Camera-type eye (tissue), 1 donor: Measurements from ENCODE around the gene IFNA17. TPM values are rescaled to one million over a fixed set of nuclear protein-coding genes. Genes with fewer than 3 reads are reported as not detected.

Experiments used
- total RNA-seq: library from RNA; depleted of rRNA; stranded (reverse); fragments of >200 nt; gene quantifications from one replicate; pipeline ENCODE4 v1.2.3, GENCODE V29; 2014

Gene IFNA17
- total RNA-seq, result not detected

DNA sequence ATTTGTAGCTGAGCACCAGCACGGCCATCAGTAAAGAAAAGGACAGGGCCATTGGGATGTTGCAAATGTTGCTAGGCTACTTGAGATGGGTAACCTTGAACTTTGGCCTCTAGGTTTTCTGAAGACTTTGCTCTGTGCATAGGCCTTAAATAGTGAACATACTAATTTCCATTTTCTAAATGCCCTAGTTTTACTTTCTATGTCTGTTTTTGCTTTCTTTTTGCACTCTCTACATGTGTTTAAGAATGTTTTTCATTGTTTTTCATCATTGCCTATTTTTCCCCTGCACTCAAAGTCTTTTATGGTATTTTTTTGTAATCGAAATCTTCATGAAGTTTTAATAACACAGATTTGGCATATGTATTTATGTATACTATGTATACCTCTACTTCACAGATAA, at the start of gene IFNA17:
IFNA17 (minus strand) TSS at position 101 of the 400 bp plus-strand sequence; CDS start at position 52, 49 bp downstream.

DNA sequence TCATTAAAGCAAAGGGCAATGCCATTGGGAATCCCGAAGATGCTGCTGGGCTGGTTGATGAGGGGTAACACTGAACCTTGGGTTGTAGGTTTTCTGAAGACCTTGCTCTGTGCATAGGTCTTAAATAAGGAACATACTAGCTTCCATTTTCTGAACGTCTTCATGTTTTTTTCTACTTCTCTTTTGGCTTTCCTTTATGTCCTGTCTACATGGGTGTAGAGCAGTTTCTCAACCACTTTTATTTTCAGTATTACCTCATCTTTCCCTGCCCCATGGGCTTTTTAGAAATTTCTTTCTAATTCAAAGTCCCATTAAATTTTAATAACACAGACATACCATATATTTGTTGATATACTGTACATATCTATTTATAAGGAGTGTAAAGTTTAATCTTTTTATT, 11.9 kb upstream of the IFNA17 start, which contains the start of gene IFNA14:
IFNA14 (minus strand) TSS at position 95 of the 400 bp plus-strand sequence; CDS start at position 25, 70 bp downstream.

DNA sequence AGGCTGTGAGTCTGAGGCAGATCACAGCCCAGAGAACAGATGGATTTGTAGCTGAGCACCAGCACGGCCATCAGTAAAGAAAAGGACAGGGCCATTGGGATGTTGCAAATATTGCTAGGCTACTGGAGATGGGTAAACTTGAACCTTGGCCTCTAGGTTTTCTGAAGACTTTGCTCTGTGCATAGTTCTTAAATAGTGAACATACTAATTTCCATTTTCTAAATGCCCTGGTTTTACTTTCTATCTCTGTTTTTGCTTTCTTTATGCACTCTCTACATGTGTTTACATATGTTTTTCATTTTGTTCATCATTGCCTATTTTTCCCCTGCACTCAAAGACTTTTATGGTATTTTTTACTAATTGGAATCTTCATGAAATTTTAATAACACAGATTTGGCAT, 10.8 kb downstream of the IFNA17 start, which contains the start of gene IFNA16:
IFNA16 (minus strand) TSS at position 101 of the 400 bp plus-strand sequence; CDS start at position 95, 6 bp downstream.

DNA sequence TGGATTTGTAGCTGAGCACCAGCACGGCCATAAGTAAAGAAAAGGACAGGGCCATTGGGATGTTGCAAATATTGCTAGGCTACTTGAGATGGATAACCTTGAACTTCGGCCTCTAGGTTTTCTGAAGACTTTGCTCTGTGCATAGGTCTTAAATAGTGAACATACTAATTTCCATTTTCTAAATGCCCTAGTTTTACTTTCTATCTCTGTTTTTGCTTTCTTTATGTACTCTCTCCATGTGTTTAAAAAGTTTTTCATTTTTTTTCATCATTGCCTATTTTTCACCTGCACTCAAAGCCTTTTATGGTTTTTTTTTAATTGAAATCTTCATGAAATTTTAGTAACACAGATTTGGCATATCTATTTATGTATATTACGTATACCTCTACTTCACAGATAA, 21.0 kb downstream of the IFNA17 start, which contains the start of gene IFNA10:
IFNA10 (minus strand) TSS at position 101 of the 400 bp plus-strand sequence; CDS start at position 55, 46 bp downstream.

DNA sequence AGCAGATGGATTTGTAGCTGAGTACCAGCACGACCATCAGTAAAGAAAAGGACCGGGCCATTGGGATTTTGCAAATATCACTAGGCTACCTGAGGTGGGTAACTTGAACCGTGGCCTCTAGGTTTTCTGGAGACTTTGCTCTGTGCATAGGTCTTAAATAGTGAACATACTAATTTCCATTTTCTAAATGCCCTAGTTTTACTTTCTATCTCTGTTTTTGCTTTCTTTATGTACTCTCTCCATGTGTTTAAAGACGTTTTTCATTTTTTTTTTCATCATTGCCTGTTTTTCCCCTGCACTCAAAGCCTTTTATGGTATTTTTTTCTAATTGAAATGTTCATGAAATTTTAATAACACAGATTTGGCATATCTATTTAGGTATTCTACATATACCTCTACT, 25.9 kb downstream of the IFNA17 start, which contains the start of gene IFNA7:
IFNA7 (minus strand) TSS at position 101 of the 400 bp plus-strand sequence; CDS start at position 61, 40 bp downstream.

DNA sequence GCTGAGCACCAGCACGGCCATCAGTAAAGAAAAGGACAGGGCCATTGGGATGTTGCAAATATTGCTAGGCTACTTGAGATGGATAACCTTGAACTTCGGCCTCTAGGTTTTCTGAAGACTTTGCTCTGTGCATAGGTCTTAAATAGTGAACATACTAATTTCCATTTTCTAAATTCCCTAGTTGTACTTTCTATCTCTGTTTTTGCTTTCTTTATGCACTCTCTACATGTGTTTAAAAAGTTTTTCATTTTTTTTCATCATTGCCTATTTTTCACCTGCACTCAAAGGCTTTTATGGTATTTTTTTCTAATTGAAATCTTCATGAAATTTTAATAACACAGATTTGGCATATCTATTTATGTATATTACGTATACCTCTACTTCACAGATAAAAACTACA, 40.5 kb downstream of the IFNA17 start, which contains the start of gene IFNA4:
IFNA4 (minus strand) TSS at position 101 of the 400 bp plus-strand sequence; CDS start at position 45, 56 bp downstream.

Other genes with a start within 250 kb of the IFNA17 start
- gene HACD4, start 196.6 kb downstream of the IFNA17 start, total RNA-seq, result 5.1 TPM
- not detected for gene IFNB1, start 150.3 kb downstream of the IFNA17 start, total RNA-seq
- gene IFNW1, start 86.4 kb downstream of the IFNA17 start, total RNA-seq, result not detected
- gene IFNA21, start 61.6 kb downstream of the IFNA17 start, total RNA-seq, result not detected
- gene IFNA4, start 40.6 kb downstream of the IFNA17 start, total RNA-seq, result not detected
- gene IFNA7, start 26.0 kb downstream of the IFNA17 start, total RNA-seq, result not detected
- not detected for gene IFNA10, start 21.1 kb downstream of the IFNA17 start, total RNA-seq
- gene IFNA16, start 10.9 kb downstream of the IFNA17 start, total RNA-seq, result not detected
- gene IFNA14, start 11.8 kb upstream of the IFNA17 start, total RNA-seq, result not detected
- not detected for gene IFNA5, start 77.1 kb upstream of the IFNA17 start, total RNA-seq
- gene KLHL9, start 107.2 kb upstream of the IFNA17 start, total RNA-seq, result 68.1 TPM
- gene IFNA6, start 122.7 kb upstream of the IFNA17 start, total RNA-seq, result not detected
- gene IFNA13, start 139.8 kb upstream of the IFNA17 start, total RNA-seq, result not detected
- gene IFNA2, start 157.2 kb upstream of the IFNA17 start, total RNA-seq, result not detected
- gene IFNA8, start 180.9 kb upstream of the IFNA17 start, total RNA-seq, result not detected
- not detected for gene IFNA1, start 212.2 kb upstream of the IFNA17 start, total RNA-seq